NCI-H345 treated with DMSO at 0.1 percent for 48 hours (cell line): ENCODE data around the gene AACS.
"Not testable (repeated sequence)": the region's sequence is repeated elsewhere in the genome, so short reads cannot be mapped to it uniquely, and the experiment has no call there.

Source experiments
- DNase-seq: peaks from one replicate; lab custom pipeline; 2025; ENCODE audit not compliant: unreplicated experiment; lab: John Stamatoyannopoulos, UW

Gene AACS

GRCh38 chr12:125056306-125056705, 8.9 kb upstream of the AACS start:
- no peak for DNase-seq

DNA sequence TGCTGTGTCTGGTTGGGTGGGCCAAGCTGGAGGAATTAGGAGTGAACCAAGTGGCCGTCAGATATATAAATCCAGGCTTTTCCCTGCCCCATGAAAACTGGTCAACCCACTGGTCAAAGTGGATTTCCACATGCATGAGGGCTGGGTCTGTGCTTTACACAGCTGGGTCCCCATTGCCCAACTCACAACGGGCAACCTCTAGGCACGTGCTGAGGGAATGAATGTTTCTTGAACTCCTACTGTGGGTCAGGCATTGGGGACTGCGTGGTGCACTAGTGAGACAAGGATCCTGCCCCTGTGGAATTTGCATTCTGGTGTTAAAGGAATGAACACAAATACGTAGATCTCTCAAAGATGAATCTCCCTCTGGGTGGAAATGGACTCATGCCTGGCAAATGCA, 7.5 kb upstream of the AACS start:
- DNase-seq, result no peak

- no peak for DNase-seq
Measured at GRCh38 chr12:125061229-125061628, 4.0 kb upstream of the AACS start.

GRCh38 chr12:125063522-125063921, 1.7 kb upstream of the AACS start:
- not testable (repeated sequence) for DNase-seq

DNA sequence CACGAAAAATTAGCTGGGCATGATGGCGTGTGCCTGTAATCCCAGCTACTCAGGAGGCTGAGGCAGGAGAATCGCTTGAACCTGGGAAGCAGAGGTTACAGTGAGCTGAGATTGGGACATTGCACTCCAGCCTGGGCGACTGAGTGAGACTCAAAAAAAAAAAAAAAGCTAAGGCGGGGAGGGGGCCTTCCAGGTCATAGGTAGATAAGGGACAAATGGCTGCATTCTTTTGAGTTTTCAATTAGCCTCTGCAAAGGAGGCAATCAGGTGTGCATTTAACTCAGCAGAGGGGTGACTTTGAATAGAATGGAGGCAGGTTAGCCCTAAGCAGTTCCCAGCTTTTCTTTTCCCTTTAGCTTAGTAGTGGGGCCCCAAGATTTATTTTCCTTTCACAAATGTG, 743 bp upstream of the AACS start:
- DNase-seq, result no peak

DNA sequence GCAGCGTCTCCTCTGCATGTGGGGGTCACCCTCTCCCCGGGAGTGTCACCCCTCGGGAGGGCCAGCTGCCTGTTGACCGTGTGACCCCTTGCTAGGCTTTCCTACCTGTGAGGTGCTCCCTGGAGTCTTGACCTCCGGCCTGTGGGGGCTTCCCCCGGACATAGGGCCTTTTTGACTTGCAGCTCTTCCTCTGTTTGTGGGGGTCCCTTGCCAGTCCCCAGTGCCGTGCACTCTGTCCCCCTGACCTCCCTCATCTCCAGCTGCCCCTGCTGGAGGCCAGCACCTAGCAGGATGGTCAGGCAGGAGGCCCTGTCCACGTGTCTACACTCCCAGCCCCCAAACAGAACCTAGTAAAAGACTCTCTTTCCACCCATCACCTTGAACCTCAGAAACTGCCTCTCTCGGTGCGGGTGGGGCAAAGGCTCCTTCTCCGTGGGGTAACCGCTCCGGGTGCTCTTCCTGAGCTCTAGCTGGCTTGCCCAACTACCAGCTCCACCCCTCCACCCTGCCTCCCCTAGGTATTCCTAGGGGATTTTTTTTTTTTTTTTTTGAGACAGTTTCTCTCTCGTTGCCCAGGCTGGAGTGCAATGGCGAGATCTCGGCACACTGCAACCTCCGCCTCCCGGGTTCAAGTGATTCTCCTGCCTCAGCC, 810 bp downstream of the AACS start:
- DNase-seq, result no peak

DNA sequence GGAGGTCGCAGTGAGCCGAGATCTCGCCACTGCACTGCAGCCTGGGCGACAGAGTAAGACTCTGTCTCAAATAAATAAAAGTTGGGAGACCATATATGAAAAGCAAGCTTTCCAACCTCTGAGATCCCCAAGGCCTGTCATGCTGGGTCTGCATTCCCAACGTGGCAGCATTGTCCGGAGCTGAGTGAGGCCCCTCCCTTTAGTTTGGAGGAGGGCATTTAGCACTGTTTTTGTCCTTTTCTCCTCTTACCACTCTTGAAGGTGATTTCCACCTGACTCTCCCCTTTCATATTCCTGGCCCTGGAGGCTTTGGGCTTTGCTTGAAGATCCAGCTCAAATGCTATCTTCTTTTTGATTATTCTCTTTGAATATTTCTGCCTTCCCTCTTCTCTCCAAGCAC, 3.2 kb downstream of the AACS start:
- DNase-seq, result no peak

DNA sequence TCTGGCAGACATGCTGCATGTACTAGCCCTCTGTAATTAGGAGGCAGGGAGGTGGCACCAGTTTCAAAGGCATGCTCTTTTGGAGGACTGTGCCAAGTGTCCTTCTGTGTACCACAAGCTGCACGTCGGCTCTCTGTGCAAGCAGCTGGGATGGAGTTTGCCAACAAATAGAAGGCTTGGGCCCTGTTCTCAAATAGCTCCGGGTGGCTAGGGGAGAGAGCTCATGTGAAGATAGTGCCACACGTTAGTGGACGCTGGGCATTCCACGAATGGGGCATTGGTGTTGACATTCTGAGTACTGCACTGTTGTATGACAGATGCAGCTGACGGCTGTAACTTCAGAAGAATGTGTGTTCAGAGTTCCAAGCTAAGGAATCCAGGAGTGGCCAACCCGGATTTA, 4.4 kb downstream of the AACS start:
- no peak for DNase-seq

DNA sequence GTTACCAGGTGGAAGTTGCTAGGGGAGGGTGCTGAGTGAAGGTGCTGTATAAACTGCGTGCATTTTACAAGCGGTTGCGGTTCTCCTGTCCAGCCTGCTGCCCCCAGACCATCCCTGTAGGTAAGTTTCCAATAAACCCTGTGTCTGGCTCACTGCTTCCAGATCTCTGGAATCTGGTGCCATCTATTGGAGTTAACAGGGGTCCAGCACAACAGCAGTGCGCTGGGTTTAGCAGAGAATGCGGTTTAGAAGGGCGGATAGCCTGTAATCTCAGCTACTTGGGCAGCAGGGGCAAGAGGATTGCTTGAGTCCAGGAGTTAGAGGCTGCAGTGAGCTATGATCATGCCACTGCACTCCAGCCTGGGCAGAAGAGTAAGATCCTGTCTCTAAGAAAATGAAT, 4.9 kb downstream of the AACS start:
- DNase-seq, result no peak

GRCh38 chr12:125070661-125071390, 5.6 kb downstream of the AACS start:
- no peak for DNase-seq

- no peak for DNase-seq
Measured at GRCh38 chr12:125071456-125071855, 6.2 kb downstream of the AACS start.

DNA sequence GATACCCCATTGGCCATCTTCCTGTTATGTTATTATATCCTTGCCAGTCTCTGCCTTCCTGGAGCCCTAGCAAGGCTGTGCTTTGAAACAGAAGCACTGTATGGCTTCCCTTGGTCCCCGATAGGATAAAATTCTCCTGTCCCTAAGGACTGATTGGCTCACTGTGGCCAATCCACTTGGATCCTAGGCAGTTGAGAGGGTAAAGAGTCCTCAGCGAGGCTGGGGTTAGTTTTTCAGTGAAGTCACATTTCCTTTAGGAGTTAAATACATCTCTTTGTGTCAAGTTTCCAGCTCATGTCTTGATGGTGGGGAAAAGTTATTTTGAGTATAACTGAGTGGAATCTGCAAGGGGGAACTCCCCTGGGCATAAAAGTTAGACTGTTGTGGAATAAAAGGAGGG, 7.3 kb downstream of the AACS start:
- no peak for DNase-seq

GRCh38 chr12:125074294-125074693, 9.1 kb downstream of the AACS start:
- DNase-seq, result not testable (repeated sequence)

DNA sequence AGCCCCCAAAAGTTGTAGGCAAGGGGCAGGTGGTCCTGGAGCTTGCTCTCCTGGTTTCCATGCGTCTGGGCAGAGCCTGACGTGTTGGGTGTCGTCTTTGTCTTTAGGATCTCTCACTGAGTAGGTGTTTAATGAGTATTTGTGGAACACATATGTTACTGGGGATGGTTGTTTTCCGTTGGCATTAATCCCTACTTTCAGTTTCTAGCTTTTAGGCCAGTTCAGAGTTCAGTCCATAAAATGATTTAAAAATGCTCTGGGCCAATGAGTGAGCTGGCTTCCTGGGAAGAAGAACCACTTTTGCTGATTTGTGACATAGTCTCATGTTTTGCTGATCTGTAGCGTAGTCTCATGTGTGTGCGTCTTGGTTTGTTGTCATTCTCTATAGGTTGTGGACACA, 10.9 kb downstream of the AACS start:
- no peak for DNase-seq

GRCh38 chr12:125079084-125079483, 13.8 kb downstream of the AACS start:
- DNase-seq, result no peak

- DNase-seq, result peak; percentile 41
Measured at GRCh38 chr12:125079648-125080645, 14.7 kb downstream of the AACS start.

- DNase-seq, result peak; percentile 98
Measured at GRCh38 chr12:125081427-125081826, 16.2 kb downstream of the AACS start.

DNA sequence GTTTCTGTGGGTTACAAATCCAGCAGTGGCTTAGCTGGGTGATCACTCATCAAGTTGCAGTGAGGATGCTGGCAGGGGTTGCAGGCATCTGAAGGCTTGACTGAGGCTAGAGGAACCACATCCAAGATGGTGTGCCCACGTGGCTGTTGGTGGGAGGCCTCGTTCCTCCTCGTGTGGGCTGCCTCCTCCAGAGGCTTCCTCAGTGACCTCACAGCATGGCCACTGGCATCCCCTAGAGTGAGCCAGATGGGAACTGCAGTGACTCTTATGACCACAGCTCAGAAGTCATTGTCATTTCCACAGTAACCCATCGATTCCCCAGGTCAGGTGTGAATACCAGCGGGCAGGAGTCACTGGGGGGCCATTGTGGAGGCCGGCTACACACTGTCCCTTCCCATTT, 17.8 kb downstream of the AACS start:
- no peak for DNase-seq

DNA sequence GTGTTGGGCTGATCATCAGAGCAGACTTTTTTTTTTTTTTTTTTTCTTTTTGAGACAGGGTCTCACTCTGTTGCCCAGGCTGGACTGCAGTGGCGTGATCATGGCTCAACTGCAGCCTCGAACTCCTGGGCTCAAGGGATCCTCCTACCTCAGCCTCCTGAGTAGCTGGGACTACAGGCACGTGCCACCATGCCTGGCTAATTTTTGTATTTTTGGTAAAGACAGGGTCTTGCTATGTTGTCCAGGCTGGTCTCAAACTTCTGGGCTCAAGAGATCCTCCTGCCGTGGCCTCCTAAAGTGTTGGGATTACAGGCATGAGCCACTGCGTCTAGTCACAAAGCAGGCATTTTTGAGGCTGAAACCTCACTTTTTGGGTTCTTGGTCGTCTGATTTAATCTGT, 23.0 kb downstream of the AACS start:
- DNase-seq, result not testable (repeated sequence)

DNA sequence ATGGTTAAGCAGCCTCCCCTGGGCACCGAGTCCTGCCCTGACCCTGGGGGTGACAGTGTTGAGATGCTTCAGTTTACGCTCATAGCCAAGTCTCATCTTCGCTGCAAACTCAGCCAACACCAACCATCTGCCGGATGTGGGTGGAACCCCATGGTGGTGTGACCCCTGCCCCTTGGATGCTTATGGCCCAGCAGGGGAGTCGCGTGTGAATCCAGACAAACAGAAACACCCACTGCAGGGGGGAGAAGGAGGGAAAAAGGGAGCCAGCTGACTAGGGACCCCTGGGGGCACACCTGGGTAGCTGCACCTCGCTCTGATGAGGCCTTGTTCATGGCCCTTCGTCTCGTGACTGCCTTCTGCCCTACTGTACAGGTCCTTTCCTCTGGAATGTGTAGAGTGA, 23.8 kb downstream of the AACS start:
- peak; percentile 81 for DNase-seq

- no peak for DNase-seq
Measured at GRCh38 chr12:125089626-125090025, 24.4 kb downstream of the AACS start.

- no peak for DNase-seq
Measured at GRCh38 chr12:125090437-125090836, 25.2 kb downstream of the AACS start.
